ENCODE data around the gene APC2. TPM values are rescaled to one million over a fixed set of nuclear protein-coding genes. Genes with fewer than 3 reads are reported as not detected.
"Not testable (repeated sequence)": the region's sequence is repeated elsewhere in the genome, so short reads cannot be mapped to it uniquely, and the experiment has no call there.

APC2 gene
- total RNA-seq, 1 experiment from 2014 or later: 0.43 TPM

DNA sequence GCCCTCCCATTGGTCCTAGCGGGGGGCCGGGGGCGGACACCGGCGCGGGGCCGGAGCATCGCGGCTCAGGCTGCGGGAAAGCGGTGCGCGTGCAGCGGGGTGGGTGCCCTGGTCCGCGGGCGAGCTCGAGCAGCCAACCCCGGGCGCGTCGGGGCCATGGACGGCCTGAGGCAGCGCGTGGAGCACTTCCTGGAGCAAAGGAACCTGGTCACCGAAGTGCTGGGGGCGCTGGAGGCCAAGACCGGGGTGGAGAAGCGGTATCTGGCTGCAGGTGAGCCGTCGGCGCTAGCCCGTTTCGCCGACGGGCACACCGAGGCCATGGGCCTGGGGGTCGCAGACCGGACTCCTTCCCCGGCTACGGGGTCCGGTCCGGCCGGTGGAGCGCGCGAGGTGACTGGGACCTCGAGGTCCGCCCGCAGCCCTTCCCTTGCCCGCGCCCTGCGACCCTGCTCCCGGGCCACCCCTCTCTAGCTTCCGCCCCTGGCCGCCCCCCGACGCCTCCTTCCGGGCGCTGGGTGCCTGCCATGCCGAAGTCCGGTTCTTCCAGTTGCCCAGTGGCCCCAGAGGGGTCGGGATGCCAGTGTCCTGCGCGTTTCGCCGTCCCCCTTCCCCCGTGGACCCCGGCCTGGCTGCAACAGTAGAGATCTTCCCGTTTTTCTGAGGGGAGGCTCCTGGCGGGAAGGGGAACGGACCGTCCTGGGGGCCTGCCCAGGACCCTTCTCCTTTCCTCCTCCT, 41.4 kb downstream of the APC2 start, which contains the start of gene REEP6:
Gene REEP6, plus strand, starts transcription at position 68 of the 735 bp plus-strand sequence. Its CDS starts 89 bp downstream, at position 157.
- no peak for DNase-seq (ENCODE audit: low spot score)

DNA sequence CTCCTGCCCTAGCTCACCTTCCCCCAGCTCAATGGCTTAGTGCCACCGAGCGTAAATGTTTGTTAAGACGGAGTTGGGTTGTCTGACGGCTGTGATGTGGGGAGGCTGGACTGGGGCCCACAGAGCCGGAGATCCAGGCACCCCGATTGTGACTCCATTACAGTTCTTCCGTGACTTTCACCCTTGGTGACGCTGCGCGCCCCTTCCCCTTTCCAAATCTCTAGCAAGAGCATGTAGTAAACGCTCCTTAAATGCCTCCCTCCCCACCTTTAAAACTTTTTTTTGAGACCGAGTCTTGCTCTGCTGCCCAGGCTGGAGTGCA, 41.9 kb downstream of the APC2 start:
- no peak for DNase-seq (ENCODE audit: low spot score)

DNA sequence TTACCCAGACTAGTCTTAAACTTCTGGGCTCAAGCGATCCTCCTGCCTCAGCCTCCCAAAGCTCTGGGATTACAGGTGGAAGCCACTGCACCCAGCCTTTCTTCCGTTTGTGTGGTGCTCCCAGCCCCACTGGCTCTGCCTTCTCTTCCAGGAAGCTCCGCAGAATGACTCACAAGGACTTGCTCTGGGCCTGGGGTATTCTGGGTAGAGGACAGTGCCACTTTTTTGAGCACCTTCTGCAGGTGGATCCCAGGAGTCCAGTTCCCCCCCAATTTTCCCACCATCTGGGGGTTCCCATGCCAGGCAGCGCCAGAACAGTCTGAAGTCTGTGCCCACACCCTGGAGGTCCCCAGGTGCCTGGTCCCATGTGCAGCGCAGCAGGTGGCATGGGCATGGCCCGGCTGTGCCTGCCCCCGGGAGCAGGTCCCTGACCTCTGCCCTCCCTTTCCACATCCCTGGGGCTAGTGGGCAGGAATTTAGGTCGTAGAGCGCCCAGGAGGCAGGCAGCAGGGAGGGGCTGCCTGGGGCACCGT, 42.6 kb downstream of the APC2 start:
- peak; percentile 43 for DNase-seq (ENCODE audit: low spot score)

- DNase-seq (ENCODE audit: low spot score): no peak
Observed at GRCh38 chr19:1494115-1494815, 44.3 kb downstream of the APC2 start.

DNA sequence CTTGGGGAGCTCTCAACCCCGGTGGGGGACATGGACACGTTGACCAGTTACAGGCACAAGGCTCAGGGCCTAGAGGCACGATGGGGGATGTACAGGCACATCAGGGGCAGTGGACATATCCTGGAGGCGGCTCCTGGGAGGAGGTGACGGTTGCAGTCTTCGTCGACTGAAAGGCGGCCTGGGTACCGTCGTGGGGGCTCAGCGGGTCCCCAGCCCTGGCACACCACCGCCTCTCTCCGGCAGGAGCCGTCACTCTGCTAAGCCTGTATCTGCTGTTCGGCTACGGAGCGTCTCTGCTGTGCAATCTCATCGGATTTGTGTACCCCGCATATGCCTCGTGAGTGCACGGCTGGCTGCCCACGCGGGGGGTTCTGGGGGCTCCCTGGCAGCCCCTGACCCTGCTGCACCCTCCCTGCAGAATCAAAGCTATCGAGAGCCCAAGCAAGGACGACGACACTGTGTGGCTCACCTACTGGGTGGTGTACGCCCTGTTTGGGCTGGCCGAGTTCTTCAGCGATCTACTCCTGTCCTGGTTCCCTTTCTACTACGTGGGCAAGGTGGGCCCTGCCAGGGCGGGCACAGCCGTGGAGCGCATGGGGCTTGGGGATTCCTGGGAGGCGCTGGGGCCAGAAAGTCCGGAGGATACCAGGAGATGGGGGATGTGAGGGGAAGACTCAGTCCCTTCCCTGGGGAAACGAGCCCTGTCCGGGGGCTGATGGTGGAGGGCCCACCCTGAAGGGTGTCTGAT, 45.3 kb downstream of the APC2 start:
- no peak for DNase-seq (ENCODE audit: low spot score)

GRCh38 chr19:1495799-1496713, 46.1 kb downstream of the APC2 start:
- DNase-seq (ENCODE audit: low spot score): no peak

DNA sequence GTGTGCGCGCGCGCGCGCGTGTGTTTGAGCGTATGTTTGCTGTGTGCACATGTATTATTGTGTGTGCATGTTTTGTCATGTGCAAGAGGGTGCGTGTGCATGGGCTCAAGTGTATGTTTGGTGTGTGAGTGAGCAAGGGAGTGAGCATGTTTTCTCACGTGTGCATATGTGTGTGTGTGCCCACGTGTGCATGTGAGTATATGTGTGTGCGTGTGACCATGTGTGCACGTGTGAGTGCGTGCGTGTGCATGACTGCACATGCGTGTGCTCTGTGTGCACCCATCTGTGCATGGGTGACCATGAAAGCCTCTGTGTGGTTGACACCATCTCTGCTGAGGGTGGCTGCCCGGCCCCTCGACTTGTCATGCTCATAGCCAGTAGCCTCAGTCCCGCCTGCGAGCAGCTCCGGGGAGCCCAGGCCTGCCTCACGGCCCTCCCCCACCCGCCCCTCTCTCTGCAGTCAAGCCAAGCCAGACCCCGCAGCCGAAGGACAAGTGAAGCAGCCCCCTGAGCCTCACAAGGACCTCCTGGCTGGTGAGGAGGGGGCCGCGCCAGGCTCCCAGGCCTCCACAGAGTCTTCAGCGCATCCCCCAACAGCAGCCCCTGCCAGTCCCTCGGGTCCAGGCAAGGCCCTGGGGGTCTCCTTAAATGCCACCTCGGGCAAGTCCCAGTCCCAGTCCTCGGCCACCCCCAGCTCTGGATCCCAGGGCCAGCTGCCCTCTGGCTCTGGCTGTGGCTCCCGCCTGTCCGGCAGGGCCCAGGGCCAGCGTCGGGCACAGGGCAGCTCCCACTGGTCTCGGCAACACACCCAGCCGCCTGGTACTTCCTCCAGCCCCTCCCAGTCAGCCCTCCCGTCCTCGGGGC, 47.0 kb downstream of the APC2 start:
- no peak for DNase-seq (ENCODE audit: low spot score)

DNA sequence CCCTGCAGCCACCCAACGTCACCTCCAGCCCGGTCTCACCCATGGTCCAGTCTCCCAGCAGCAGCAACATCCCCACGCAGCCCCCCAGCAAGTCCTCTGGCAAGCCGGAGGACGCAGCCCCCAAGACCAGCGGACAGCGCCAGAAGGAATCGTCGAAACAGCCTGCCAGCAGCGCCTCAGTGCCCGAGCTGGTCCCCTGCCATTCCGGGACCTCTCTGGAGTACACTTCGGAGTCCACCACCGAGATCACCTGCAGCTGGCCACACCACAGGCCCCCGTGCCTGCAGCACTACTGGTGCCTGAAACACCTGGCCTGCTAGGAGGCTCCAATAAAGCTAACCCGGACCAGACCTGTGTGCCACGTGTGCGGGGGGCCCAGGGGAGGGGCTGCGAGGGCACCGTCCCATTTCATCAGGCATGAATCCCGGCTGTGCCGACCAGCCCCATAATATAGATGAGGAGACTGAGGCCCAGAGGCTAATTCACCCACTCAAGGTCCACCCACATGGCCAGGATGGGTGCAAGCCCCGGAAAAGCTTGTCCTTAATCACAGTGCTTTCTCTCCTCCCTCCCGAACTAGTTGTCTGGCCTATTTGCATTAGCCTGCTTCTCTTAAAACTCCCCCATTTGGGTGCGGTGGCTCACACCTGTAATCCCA, 47.8 kb downstream of the APC2 start:
- no peak for DNase-seq (ENCODE audit: low spot score)

- not testable (repeated sequence) for DNase-seq (ENCODE audit: low spot score)
Observed at GRCh38 chr19:1499231-1499630, 49.3 kb downstream of the APC2 start.

DNA sequence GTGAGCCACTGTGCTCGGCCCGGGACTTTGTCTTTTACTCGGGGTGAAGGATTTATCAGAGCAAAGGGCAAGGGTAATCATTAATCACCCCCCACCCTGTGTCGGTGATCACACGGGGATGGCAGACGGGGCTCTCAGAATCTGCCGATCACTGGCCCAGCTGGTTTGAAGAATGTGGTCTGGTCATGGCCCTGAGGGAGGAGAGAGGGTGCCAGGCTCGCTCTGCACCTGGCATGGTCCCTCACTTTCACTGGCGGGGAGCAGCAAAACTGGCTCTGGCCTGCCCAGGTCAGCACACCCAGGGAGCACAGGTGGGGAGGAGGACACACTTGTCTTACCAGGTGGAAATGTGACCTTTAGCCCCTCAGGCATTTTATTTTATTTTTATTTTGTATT, 51.3 kb downstream of the APC2 start:
- peak; percentile 62 for DNase-seq (ENCODE audit: low spot score)

DNA sequence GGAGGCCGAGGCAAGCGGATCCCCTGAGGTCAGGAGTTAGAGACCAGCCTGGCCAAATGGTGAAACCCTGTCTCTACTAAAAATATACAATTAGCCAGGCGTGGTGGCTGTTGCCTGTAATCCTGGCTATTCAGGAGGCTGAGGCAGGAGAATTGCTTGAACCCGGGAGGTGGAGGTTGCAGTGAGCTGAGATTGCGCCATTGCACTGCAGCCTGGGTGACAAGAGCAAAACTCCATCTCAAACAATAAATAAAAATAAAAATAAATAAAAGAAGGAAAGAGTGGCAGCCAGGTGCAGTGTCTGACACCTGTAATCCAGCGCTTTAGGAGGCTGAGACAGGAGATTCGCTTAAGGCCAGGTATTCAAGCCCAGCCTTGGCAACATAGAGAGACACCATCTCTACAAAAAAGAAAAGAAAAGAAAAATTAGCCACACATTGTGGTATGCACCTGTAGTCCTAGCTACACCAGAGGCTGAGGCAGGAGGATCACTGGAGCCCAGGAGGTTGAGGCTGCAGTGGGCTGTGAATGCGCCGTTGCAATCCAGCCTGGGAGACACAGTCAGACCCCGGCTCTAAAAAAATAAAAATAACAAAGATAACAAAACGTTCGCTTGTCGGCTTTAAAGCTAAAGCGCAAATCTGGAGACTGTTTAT, 52.6 kb downstream of the APC2 start:
- DNase-seq (ENCODE audit: low spot score): no peak

- DNase-seq (ENCODE audit: low spot score): no peak
Observed at GRCh38 chr19:1503089-1503924, 53.4 kb downstream of the APC2 start.

GRCh38 chr19:1503925-1504773, 54.2 kb downstream of the APC2 start:
- no peak for DNase-seq (ENCODE audit: low spot score)

GRCh38 chr19:1505012-1505411, 55.1 kb downstream of the APC2 start:
- DNase-seq (ENCODE audit: low spot score): no peak

DNA sequence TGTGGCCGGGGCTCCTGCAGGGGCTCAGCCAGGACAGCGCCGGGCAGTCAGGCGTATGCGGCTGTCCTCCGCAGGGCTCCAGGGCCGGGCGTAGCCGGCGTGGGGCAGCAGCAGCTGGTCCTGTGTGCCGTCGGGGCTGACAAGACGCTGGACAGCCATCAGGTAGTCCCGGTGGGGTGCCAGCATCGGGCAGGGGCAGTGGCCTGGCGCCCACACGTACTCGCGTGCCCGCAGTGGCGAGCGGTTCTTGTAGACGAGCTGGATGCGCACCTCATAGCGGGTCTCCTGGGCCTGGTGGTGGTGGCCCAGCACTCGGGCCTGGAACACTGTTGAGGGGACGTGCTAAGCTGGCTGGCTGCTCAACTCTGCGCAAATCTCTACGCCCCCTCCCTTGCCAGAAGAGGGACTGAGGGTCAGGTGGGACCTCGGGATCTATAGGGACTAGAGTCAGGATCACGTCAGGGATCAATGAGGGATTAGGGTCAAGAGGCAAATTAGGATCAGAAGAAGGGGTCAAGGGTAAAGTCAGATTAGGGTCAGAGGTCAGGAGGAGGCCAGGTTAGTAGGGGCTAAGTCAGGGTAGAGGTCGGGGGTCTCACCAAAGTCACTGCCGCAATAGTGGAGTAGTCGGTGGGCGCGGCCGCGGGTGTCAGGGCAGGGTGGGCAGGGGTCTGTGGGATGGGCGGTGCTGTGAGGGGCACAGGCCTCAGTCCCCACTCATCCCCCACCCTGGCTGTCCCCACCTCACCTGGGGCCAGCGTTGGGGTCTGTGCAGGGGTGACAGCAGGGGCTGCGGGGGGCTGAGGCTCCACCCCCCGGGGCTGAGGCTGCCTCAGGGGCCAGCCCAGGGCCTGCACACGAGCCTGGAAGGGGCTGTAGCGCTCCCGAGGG, 56.3 kb downstream of the APC2 start:
- DNase-seq (ENCODE audit: low spot score): no peak

DNA sequence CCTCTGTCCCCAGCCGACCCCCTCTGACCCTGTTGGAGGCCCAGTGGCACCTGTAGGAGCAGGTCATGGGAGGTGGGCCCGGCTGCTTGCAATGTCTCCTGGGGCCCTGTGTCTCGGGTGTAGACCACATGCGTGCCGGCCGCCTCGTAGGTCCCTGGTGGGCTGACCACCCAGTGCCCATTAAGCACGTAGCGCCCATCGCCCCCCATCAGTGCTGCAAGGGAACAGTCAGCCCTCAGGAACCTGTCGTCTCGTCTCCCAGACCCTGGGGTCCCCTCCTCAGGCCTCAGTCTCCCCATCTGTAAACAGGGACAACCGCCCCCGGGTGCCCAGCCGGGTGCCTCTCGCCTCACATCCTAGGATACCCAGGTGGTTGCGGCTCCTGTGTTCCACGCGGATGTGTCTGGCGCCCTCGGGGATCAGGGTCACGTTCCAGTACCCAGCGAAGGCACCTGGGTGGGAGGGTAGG, 57.3 kb downstream of the APC2 start:
- no peak for DNase-seq (ENCODE audit: low spot score)
